ENCODE measurements around the gene ERVH48-1.

The ERVH48-1 gene

DNA sequence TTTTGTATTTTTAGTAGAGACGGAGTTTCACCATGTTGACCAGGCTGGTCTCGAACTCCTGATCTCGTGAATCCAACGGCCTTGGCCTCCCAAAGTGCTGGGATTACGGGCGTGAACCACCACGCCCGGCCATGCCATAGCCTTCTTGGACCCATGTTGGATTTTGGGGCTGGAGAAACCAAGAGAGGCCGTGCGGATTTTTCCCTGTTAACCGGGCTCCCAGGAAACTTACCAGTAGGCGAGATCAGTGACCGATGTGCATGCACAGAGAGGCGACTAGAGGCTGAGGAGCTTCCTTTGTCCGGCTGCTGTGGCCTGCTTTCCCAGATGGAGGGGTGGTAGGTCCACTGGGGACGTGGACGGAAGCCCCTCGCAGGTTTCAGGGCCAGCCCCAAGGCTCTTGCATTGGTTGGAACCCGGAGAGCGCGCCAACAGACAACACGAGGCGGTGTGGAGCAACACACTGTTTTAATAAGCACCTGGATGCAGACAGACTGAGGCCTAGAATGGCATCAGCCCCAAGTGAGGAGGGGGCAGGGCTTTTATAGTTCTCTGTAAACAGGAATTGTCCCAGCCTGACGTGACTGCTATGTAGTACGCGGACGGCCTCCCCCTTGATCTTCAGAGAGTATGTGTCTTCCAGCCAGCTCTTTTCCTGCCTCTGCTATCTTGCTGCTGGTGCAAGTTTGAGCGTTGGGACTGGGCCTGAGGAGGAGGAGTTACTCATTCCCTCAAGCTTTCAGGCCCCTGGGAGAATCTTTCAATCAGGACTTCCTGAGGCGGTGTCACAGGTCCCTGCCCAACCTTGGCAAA, at the start of gene ERVH48-1:
Gene ERVH48-1, minus strand, starts transcription at position 517 of the 813 bp plus-strand sequence. CDS start 6,624 bp downstream, outside the sequence.
- H3K4me3 ChIP-seq (ENCODE audit: low read depth, low read length) = no peak within 1 kb of the TSS
- TF ChIP-seq, protein P1, sequence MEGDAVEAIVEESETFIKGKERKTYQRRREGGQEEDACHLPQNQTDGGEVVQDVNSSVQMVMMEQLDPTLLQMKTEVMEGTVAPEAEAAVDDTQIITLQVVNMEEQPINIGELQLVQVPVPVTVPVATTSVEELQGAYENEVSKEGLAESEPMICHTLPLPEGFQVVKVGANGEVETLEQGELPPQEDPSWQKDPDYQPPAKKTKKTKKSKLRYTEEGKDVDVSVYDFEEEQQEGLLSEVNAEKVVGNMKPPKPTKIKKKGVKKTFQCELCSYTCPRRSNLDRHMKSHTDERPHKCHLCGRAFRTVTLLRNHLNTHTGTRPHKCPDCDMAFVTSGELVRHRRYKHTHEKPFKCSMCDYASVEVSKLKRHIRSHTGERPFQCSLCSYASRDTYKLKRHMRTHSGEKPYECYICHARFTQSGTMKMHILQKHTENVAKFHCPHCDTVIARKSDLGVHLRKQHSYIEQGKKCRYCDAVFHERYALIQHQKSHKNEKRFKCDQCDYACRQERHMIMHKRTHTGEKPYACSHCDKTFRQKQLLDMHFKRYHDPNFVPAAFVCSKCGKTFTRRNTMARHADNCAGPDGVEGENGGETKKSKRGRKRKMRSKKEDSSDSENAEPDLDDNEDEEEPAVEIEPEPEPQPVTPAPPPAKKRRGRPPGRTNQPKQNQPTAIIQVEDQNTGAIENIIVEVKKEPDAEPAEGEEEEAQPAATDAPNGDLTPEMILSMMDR (IDR thresholded peaks at IDR 0.05; ENCODE audit: low read depth, low read length, missing control alignments) = no peak
- H3K27ac ChIP-seq = no peak within 1 kb of the TSS
- DNase-seq = no peak
- H3K36me3 ChIP-seq (replicated peaks) = no peaks in the 10 kb centered on the region
- in situ Hi-C loops (cut with HindIII; ENCODE audit: low pct_ligation_motif_present, low sequenced_read_pairs) = no loop called here
- H3K27me3 ChIP-seq (replicated peaks) = no peaks in the 10 kb centered on the region

DNA sequence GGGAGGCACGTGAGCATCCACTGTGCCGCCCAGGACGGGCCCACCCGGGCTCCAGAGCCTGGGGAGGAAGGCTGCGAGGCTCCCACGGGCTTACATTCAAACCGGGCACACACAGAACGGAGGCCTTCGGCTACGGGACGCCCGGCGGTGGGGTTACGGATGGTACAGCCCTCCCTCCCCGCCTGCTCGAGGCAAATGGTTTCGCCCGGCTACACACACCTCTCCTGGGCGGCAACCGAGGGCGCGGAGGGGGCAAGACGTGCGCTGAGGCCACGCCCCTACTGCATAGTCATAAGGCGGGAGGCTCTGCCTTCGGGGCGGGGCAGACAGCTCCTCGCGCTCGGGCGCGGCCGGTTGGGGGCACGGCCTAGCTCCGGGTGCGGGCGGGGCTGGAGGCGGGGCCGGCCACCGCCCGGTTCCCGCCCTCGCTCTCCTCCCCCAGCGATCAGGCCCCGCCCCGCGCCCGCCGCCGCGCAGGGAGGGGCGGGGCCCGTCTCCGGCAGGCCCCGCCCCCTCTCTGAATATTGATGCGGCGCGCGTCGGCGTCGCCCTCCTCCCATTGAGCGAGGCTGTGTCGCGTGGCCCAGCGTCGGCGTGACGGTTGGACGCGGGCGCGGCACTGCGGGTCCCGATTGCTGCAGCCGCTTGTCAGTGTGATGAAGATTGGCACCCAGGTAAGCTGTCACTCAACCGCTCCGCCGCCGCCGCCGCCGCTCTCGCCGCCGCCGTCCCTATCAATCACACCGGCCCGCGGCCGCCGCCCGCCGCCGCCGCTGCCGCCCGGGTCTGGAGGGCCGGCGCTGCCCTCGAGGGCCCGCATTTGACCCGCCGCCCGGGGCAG, 48.8 kb upstream of the ERVH48-1 start, which contains the start of gene PKNOX1:
Gene PKNOX1, plus strand, starts transcription at position 572 of the 841 bp plus-strand sequence. CDS start 29,820 bp downstream, outside the sequence.
- in situ Hi-C loops (cut with HindIII; ENCODE audit: low pct_ligation_motif_present, low sequenced_read_pairs) = no loop called here
- Histone ChIP-seq H3K36me3 (replicated peaks) (no peaks in the 10 kb centered on the region), H3K27ac (peak within 1 kb of the TSS; percentile 83), H3K27me3 (replicated peaks) (no peaks in the 10 kb centered on the region), H3K4me3 (ENCODE audit: low read depth, low read length) (peak within 1 kb of the TSS; percentile 81)
- peak; percentile 97 for DNase-seq
- TF ChIP-seq, protein P1 (IDR thresholded peaks at IDR 0.05; ENCODE audit: low read depth, low read length, missing control alignments) = no peak

DNA sequence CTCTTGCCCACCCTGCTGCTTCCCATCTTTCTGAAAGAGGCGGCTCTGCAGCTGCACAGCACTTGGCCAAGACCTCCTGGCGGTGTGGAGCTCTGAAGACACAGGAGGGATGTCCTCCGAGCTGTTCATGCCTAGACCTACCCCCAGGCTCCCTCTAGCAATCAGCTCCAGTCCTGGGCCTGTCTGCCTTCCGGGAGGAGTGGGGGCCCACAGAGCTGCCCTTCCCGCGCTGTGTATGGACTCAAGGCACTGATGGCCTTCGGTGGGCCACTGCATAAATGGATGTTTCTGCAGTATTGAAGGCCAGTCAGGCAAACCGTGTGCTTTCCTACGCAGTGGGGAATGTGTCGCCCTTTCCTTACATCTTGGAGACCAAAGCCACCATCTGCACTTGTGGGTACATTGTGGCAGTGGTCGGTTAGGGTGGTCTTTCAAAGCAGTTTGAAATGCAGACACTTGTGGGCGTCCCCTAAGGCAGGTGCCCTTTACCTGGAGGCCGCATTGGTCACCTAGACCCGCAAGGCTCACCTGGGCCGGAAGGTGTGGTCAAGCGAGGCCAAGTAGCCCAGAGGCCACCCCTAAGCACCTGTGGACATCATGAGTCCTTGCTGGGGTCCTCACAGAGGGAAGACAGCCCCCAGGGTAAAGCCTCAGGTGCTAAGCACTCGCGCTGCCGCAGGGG, 48.0 kb upstream of the ERVH48-1 start:
- Histone ChIP-seq H3K4me3 (ENCODE audit: low read depth, low read length) (peak overlapping the region; percentile 67), H3K36me3 (replicated peaks) (no peaks in the 10 kb centered on the region), H3K27me3 (replicated peaks) (no peaks in the 10 kb centered on the region), H3K27ac (peak overlapping the region; percentile 79)
- TF ChIP-seq, protein P1 (IDR thresholded peaks at IDR 0.05; ENCODE audit: low read depth, low read length, missing control alignments) = no peak
- no peak for DNase-seq
- in situ Hi-C loops (cut with HindIII; ENCODE audit: low pct_ligation_motif_present, low sequenced_read_pairs) = no loop called here

DNA sequence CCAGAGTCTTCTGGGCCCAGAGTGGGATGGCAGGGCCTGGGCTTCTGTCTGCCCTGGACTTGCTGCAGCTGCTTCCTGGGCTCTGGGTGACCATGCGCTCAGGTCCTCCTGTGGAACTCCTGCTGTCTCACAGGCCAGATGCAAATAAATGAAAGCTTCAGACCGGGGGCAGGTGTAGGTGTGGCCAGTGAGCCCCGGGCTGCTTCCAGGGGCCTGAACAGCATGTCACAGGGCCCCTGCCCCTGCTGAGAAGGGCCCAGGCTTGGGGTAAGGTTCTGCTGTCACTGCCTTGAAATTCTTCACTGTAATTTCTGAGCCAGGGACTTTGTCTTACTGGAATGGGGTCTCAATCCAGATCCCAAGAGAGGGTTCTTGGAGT, 46.5 kb upstream of the ERVH48-1 start:
- in situ Hi-C loops (cut with HindIII; ENCODE audit: low pct_ligation_motif_present, low sequenced_read_pairs) = no loop called here
- DNase-seq = no peak
- H3K36me3 ChIP-seq (replicated peaks) = no peaks in the 10 kb centered on the region
- TF ChIP-seq, protein P1 (IDR thresholded peaks at IDR 0.05; ENCODE audit: low read depth, low read length, missing control alignments) = no peak
- no peak overlapping the region for H3K4me3 ChIP-seq (ENCODE audit: low read depth, low read length)
- no peaks in the 10 kb centered on the region for H3K27me3 ChIP-seq (replicated peaks)
- H3K27ac ChIP-seq = no peak overlapping the region

DNA sequence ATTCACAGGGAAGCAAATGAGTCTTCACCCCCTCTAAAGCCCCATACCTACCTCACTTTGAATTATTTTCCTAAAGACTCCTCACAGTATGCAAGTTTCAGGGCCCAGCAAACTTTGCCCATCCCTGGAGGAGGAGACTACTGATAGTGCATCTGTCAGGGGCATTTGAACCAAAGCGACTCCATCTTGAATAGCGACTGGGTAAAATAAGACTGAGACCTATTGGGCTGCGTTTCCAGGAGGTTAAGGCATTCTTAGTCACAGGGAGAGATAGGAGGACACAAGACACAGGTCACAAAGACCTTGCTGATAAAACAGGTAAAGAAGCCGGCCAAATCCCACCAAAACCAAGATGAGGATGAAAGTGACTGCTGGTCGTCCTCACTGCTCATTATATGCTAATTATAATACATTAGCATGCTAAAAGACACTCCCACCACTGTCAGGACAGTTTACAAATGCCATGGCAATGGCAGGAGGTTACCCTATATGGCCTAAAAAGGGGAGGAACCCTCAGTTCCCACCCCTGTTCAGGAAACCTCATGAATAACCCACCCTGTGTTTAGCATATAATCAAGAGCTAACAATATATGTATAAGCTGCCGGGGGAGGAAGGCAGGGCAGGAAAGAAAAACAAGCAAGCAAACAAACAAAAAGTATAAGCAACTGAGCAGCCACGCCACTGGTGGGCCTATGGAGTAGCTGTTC, 45.7 kb upstream of the ERVH48-1 start:
- H3K36me3 ChIP-seq (replicated peaks) = no peaks in the 10 kb centered on the region
- no peak overlapping the region for H3K27ac ChIP-seq
- TF ChIP-seq, protein P1 (IDR thresholded peaks at IDR 0.05; ENCODE audit: low read depth, low read length, missing control alignments) = no peak
- in situ Hi-C loops (cut with HindIII; ENCODE audit: low pct_ligation_motif_present, low sequenced_read_pairs) = no loop called here
- H3K27me3 ChIP-seq (replicated peaks) = no peaks in the 10 kb centered on the region
- H3K4me3 ChIP-seq (ENCODE audit: low read depth, low read length) = no peak overlapping the region
- DNase-seq = no peak
